GM21390 (cell line): ENCODE data around the gene BRIP1.
"Not testable (repeated sequence)": the region's sequence is repeated elsewhere in the genome, so short reads cannot be mapped to it uniquely, and the experiment has no call there.

ENCODE experiments used
- ATAC-seq: cut with Tn5 transposase; IDR thresholded peaks from one replicate; pipeline ENCODE4 v1.9.1; 2021; ENCODE audit not compliant: unreplicated experiment

Gene BRIP1

DNA sequence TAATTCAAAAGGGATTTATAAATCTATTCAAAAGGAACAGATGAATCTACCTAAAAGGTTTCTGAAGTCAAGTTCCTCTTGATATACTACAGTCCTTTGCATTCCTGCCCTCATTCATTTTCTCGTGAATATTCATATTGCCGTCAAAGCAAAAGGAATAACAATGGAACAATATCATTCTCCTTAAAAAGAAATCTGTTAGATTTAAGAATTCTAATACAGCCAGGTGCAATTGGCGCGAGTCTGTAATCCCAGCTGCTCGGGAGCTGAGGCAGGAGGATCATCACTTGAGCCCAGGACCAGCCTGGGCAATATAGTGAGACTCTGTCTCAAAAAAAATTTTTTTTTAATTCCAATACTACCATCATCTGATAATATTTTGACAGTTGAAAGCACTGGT, 130.3 kb downstream of the BRIP1 start:
- no peak for ATAC-seq

DNA sequence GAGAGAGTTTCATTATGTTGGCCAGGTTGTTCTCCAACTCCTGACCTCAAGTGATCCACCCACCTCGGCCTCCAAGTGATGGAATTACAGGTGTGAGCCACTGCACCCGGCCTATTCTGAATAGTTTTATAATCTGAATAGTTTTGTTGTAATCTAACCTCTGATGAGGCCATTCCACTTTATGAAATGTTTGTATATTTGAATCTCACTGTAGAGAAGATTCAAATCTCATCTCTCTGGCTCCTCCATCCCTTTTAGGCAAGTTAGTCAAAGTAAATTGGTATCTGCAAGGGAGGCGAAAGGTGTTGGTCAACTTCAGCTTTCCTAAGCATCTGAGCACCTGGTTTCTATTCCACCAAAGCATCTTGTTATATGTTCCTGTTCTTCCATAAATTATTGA, 131.2 kb downstream of the BRIP1 start:
- no peak for ATAC-seq

DNA sequence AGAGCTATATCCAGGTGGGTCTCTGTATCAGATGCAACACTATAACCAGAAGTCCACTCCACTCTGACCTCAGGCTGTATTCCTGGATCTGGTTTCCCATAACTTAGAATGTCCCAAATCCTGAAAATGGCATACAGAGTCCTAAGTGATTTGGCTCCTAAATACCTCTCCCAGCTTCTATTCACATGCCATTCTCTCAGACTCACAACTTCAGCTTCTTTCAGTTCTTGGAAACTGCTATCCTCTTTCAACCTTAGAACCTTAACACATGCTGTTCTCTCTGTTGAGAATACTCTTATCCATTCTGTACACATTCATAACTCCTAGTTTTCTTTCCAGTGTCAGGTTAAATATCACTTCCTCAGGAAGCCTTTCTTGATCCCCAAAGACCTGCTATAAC, 132.0 kb downstream of the BRIP1 start:
- no peak for ATAC-seq

DNA sequence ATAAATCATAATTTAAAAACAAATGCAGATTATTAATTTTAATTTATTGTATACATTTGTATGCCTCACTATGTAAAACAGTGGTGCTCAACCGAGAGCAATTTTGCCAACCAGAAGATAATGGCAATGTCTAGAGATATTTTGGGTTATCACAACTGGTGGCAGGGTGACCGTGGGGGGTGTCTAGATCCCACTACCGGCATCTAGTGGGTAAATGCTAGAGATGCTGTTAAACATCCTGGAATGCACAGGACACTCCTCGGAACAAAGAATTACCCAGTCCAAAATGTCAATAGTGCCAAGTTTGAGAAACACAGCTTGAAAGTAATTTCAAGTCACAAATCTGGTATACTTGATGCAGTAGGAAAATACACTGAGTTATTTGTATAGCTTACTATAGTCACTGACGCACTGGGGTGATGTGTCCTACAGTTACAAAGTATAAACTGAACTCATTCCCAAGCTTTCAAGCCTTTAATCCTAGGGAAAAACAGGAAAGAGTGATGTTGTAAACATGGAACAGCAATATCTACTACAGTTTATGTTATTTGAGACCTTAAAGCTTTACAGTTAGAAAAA, 133.5 kb downstream of the BRIP1 start:
- ATAC-seq: no peak

DNA sequence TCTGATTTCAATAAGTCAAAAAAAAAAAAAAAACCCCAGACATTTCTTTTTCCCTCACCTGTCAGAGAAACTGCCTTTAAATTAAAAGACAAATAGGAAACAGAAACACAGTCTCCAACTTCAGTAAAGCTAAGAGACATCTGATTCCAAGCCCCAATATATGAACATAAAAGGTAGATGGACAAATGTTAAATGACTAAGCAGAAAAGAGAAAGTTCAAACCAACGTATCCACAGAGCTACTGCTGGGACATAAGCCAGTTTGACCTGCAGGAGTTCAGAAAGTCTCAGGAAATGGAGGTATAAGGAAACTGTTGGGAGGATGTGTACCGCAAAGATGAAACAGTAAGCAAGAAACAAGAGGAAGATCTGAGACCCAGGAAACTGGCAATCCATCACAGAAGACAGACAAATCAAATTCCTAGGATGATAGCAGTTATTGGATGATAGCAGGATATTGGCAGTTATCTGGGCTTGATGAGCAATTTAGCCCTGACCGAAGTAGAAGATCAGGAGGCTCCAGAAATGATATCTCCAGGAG, 135.0 kb downstream of the BRIP1 start:
- no peak for ATAC-seq

DNA sequence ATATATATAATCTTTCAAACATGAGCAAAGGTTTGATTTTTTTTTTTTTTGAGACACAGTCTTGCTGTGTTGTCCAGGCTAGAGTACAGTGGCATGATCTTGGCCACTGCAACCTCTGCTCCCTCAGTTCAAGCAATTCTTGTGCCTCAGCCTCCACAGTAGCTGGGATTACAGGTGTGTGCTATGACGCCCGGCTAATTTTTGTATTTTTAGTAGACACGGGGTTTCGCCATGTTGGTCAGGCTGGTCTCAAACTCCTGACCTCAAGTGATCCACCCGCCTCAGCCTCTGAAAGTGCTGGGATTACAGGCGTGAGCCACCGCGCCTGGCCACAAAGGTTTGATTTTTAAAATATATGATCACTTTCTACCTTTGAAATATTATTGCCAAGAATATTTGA, 135.5 kb downstream of the BRIP1 start:
- not testable (repeated sequence) for ATAC-seq

DNA sequence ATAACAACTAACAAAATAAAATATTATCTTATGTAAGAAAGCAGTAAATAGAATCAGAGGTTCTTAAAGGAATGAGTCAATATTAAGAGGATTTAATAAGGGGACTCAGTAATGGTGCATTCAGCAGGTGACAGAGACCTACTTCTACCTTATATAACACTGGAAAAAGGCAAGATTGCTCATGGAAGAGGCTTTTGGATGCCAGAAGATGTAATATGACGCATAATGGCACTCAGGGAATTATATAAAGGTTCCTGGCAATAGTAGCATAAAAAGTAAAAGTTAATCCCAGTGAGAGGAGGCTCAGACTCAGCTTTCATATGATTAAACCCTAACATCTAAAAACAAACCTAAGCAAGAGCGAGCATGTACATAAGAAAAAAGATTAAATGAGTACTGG, 136.4 kb downstream of the BRIP1 start:
- no peak for ATAC-seq

DNA sequence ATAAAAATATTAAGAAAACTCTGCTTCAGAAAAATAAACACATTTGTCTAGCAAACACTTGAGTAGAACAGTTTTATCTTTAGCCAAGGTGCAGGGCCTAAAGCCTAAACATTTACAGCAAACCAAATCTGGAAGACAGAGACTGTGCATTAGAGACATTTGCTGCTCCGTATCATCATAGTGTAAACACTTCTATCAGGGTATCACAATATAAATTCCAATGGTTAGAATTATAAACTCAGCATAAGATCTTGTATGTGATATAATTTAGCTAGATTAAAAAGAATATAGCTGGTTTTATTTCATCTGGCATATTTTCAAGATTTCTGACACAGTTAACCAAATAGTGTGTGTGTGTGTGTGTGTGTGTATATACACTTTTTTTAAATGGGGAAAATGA, 138.6 kb downstream of the BRIP1 start:
- no peak for ATAC-seq

DNA sequence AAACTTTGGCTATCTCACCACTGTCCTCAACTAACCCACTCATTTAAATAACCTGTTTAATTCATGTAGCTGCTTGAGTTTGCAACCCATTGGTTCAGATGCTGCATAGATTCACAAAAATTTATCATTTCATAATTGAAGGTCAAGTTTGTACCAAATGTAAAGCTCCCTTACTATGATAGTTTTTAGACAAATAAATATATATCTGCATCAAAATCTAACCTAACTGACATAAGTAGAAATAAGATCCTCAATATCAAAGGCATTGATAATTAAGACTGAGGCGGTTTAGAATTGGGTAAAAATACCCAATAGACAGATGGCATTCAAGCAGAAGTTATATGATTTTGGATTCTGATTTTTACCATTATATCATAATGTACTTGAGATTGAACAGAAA, 139.4 kb downstream of the BRIP1 start:
- ATAC-seq: no peak

DNA sequence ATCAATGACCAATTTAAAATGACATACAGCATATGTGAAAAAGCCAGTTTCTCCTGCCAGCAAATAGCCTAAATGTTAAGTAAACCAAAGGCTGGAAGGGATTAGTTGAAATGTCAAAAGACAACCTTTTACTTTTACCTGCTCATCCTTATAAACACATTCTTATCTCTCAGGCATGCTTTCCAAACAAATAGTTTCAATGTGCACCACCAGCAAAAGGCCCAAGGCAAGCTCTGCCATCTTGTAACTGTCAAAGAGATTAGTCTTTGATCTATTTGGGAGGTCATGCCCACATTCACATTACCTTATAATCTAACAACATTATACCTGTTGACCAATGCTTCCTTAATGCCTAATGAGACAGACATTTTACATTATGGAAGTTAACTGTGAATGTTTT, 140.1 kb downstream of the BRIP1 start:
- ATAC-seq: no peak

DNA sequence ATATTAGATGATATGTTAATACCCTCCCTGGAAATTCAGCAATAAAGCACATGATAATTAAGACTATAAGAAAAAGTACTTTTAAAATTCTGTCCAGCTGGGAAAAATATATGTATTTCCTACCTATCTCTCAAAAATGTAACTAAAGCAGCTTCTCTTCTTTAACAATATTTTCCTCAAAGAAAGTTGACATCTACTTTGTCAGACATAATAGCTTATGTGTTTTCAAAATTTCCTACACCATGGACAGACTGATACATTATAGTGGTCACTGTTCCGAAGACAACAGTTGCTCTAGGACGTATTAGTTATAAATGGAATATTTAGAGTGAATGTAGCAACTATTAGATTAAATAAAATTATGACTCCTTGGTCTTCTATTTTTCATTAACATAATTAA, 140.9 kb downstream of the BRIP1 start:
- no peak for ATAC-seq

DNA sequence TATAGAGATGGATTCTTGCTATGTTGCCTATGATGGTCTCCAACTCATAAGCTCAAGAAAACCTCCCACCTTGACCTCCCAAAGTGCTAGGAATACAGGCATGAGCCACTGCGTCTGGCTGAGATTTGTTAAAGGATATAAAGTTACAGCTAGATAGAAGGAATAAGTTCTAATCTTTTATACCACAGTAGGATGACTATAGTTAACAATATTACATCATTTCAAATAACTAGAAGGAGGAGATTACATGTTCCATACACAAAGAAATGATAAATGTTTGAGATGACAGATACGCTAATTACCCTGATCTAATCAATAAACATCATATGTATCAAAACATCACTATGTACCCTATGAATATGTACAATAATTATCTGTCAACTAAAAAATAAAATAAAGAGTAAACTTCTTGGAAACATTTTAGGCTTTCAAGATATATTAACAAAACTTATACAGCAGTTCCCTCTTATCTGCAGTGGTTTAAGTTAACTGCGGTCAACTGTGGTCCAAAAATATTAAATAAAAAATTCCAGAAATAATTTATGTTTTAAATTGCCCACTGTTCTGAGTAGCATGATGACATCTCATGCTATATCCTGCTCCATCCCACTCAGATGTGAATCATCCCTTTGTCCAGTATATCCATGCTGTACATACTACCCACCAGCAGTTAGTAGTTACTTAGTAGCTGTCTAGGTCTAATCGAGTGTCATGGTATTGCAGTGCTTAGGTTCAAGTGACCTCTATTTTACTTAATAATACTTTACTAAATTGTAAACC, 143.1 kb downstream of the BRIP1 start:
- no peak for ATAC-seq

DNA sequence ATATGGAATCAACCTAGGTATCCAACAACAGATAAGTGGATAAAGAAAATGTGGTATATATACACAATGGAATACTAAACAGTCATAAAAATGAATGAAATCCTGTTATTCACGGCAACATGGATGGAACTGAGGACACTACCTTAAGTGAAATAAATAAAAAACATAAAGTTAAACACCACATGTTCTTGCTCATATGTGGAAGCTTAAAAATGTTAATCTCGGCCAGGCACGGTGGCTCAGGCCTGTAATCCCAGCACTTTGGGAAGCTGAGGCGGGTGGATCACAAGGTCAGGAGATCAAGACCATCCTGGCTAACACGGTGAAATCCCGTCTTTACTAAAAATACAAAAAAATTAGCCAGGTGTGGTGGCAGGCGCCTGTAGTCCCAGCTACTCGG, 144.1 kb downstream of the BRIP1 start:
- not testable (repeated sequence) for ATAC-seq

DNA sequence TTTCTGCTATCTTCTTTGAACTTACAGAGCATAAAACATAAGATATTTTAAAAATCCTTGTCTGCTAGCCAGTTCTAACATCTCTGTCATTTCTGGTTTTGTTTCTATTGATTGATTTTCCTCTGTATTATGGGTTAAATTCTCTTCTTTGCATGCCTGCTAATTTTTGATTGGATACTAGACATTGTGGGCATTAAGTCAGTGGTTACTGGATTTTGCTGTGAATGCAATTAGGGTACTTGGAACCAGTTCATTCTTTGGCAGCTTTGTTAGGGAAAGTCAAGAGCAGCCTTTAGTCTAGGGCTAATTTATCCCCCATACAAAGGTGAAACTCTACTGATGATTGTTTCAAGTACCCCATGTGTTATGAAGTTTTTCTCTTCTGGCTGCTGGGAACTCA, 145.3 kb downstream of the BRIP1 start:
- ATAC-seq: no peak

DNA sequence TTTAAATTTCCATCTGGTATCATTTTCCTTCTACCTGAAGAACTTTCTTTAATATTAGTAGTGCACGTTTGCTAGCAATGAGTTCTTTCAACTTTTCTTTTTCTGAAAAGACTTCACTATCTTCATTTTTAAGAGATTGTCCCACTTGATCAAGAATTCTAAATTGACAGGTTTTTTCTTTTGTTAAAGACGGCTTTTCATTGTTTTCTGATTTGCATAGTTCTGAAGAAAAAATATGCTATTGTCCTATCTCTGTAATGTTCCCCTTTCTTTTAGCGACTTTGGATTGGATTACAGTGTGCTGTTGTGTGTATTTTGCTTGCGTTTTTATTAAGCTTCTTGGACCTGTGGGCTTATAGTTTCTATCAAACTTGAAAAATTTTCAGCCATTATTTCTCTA, 146.0 kb downstream of the BRIP1 start:
- ATAC-seq: no peak

DNA sequence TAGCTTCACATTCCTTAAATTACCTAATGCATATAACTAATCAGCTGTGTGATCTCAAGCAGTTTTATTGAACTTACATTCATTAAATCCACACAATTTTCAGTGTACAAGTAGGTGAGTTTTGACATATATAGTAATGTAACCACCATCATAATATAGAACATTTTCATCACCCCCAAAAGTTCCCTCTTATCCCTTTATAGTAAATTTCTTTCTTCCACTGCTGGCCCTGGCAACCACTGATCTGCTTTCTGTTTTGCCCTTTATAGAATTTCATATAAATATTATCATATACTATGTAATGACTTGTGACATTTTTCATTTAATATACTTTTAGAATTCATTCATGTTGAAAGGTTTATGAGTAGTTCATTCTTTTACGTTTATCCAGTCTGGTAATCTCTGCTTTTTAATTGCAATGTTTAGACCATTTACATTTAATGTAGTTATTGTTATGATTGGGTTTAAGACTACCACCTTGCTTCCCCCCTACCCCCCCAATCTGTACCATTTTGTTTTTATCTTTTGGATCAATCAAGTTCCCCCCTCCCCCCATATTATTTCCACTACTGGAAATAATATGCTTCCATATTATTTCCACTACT, 147.0 kb downstream of the BRIP1 start:
- ATAC-seq: no peak

DNA sequence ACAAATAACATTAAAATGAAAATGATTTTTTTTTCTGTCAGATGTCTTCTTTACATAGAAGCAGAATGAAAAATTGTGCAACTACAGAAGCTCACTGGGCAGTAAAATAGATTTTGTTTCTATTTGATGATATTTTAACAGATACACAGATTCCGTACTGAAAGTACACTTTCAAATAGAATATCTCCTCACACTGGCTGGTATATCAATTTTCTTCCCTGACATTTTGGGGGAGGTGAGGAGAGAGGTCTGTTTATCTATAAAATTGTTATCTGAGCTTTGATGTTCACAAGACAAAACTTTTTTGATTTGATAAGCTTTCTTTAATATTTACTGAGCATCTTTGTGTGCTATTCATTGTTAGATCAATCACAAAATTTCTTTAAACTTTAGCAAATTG, 148.0 kb downstream of the BRIP1 start:
- no peak for ATAC-seq

DNA sequence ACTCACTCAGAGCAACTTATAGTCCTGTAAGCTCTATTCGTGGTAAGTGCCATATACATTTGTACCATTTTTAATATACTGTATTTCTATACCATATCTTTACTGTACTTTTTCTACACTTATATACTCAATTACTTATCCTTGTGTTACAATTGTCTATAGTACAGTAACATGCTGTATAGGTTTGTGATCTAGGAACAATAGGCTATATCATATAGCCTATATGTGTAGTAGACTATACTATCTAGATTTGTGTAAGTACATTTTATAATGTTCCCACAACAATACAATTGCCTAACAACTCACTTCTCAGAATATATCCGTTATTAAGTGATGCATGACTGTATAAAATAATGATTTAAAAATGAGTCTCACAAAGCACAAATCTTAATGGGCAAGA, 149.0 kb downstream of the BRIP1 start:
- ATAC-seq: no peak

DNA sequence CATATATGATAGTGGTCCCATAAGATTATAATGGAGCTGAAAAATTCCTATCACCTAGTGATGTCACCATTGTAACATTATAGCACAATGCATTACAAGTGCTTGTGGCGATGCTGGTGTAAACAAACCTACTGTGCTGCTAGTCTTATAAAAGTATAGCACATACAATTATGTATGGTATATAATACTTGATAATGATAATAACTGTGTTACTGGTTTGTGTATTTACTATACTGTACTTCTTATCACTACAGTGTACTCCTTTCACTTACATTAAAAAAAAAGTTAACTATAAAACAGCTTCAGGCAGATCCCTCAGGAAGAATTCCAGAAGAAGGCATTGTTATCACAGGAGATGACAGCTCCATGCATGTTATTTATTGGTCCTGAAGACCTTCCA, 150.3 kb downstream of the BRIP1 start:
- ATAC-seq: no peak

DNA sequence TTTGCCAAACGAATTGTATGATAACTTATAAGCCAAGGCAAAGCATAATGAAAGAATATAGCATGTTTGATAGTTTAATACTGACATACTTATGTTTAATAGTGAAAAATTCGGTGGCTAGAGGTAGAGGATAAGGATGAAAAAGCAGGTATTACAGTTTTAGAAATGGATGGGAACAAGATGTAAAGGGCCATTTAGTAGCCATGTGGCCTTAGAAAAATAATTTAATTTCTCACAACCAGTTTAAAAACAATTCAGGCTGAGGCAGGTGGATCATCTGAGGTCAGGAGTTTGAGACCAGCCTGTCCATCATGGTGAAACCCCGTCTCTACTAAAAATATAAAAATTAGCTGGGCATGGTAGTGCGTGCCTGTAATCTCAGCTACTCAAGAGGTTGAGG, 152.8 kb downstream of the BRIP1 start:
- ATAC-seq: no peak

DNA sequence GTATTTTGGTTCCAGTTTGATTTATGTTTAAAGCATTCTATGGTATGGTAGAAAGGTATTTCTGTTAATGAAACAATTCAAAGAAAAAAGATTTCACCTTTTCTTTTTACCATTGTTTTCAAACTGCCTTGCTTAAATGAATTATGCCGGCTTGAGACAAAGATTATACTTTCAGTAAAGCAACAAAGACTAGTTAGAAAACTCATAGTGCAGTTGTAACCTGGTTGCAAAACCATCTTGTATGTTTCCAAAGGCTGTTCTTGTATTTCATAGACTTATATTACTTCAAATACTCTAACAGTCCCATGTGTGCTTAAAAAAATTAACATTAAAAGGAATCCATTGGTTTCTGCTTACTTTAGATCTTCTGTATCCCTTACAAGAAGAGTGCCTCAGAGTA, 153.8 kb downstream of the BRIP1 start:
- ATAC-seq: no peak

DNA sequence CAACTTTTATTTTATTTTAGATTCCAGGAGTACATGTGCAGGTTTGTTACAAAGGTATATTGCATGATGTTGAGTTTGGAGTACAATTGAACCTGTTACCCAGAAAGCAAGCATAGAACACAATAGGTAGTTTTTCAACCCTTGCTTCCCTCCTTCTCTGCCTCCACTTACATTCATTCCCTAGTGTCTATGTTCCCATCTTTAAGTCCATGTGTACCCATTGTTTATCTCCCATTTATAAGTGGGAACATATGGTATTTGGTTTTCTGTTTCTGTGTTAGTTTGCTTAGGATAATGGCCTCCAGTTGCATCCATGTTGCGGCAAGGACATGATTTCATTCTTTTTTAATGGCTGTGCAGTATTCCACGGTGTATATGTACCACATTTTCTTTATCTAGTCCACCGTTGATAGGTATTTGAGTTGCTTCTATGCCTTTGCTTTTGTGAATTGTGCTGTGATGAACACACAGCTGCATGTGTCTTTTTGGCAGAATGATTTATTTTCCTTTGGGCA, 158.3 kb downstream of the BRIP1 start:
- ATAC-seq: no peak
